OCI-LY3 (cell line): ENCODE data around the gene JAKMIP2.

Source experiments
- H2AFZ ChIP-seq: fragments of 200-600, 300-600 bp; shearing (Covaris generic); 2 replicates; pipeline ENCODE4 v1.6.0; 2014; ENCODE audit warnings: antibody characterized with exemption, low read depth, low read length
- H3K27ac ChIP-seq: fragments of 200-600, 300-600 bp; sonication (generic); 2 replicates; pipeline ENCODE4 v1.5.1; 2014; ENCODE audit warnings: mild to moderate bottlenecking, low read length, moderate library complexity, mixed read lengths
- H3K27me3 ChIP-seq: fragments of 200-600, 300-600 bp; sonication (generic); 2 replicates; pipeline ENCODE4 v1.6.1; 2014; ENCODE audit warnings: low read depth, low read length, mixed read lengths
- H3K36me3 ChIP-seq: fragments of 200-600, 300-600 bp; sonication (generic); replicated peaks from 2 replicates; pipeline ENCODE3; 2014; ENCODE audit warnings: low read depth, low read length, mixed read lengths
- H3K4me1 ChIP-seq: fragments of 300-600, 200-600 bp; sonication (generic); 2 replicates; pipeline ENCODE4 v1.6.1; 2014; ENCODE audit warnings: low read length, mixed read lengths
- H3K4me2 ChIP-seq: fragments of 200-600, 300-600 bp; sonication (generic); 2 replicates; pipeline ENCODE4 v1.6.1; 2014; ENCODE audit warnings: low read length, mixed read lengths
- H3K4me3 ChIP-seq: fragments of 300-600, 200-600 bp; sonication (generic); 2 replicates; pipeline ENCODE4 v1.5.1; 2014; ENCODE audit warnings: antibody characterized with exemption, mild to moderate bottlenecking, low read length, moderate library complexity
- H3K79me2 ChIP-seq: fragments of 300-600, 200-600 bp; shearing (Covaris generic); 2 replicates; pipeline ENCODE4 v1.6.1; 2014; ENCODE audit warnings: mild to moderate bottlenecking, low read length, mixed read lengths
- H3K9ac ChIP-seq: fragments of 300-600, 200-600 bp; shearing (Covaris generic); 2 replicates; pipeline ENCODE4 v1.6.0; 2014; ENCODE audit warnings: mild to moderate bottlenecking, low read length, moderate library complexity
- H3K9me3 ChIP-seq: fragments of 200-600, 300-600 bp; shearing (Covaris generic); 2 replicates; pipeline ENCODE4 v1.6.1; 2014; ENCODE audit warnings: low read length, mixed read lengths; ENCODE audit not compliant: insufficient read depth
- H4K20me1 ChIP-seq: fragments of 200-600, 300-600 bp; sonication (generic); 2 replicates; pipeline ENCODE4 v1.6.1; 2016; ENCODE audit warnings: low read length, mixed read lengths; ENCODE audit not compliant: insufficient read depth
- CTCF ChIP-seq: fragments of 200-600, 300-600 bp; sonication (generic); IDR thresholded peaks from 2 replicates; pipeline ENCODE4 v1.5.1; 2014; ENCODE audit warnings: antibody characterized with exemption, low read length, low read depth
- EZH2phosphoT487 ChIP-seq: fragments of 200-600 bp; shearing (Covaris generic); IDR thresholded peaks from 2 replicates; pipeline ENCODE4 v1.6.1; 2018; ENCODE audit warnings: antibody characterized with exemption, mixed run types, low read depth

JAKMIP2 gene

GRCh38 chr5:147670815-147671214 lies 111.7 kb downstream of the JAKMIP2 start:
- H3K79me2 ChIP-seq, result no peaks in the 10 kb centered on the region
- H3K27me3 ChIP-seq, result no peaks in the 10 kb centered on the region; the same call in 1 of the 2 replicates

GRCh38 chr5:147669169-147669869 lies 113.2 kb downstream of the JAKMIP2 start:
- TF ChIP-seq EZH2phosphoT487 (no peak), CTCF (no peak)
- no peaks in the 10 kb centered on the region for H3K9me3 ChIP-seq

More at GRCh38 chr5:147670815-147671214, 111.7 kb downstream of the JAKMIP2 start:
- Histone ChIP-seq H2AFZ (no peak overlapping the region), H4K20me1 (no peaks in the 10 kb centered on the region), H3K4me2 (no peak overlapping the region), H3K4me1 (no peaks in the 10 kb centered on the region), H3K36me3 (no peaks in the 10 kb centered on the region), H3K9me3 (no peaks in the 10 kb centered on the region), H3K9ac (no peak overlapping the region), H3K4me3 (no peak overlapping the region), H3K27ac (no peak overlapping the region)
- TF ChIP-seq CTCF (no peak), EZH2phosphoT487 (no peak)

GRCh38 chr5:147668385-147668784 lies 114.1 kb downstream of the JAKMIP2 start:
- H3K4me3 ChIP-seq, result no peak overlapping the region
- no peak overlapping the region for H3K9ac ChIP-seq
- H2AFZ ChIP-seq, result no peak overlapping the region
- no peaks in the 10 kb centered on the region for H3K27me3 ChIP-seq
- H3K4me1 ChIP-seq, result no peaks in the 10 kb centered on the region
- no peaks in the 10 kb centered on the region for H3K79me2 ChIP-seq
- no peak for TF ChIP-seq CTCF
- no peak for TF ChIP-seq EZH2phosphoT487
- no peaks in the 10 kb centered on the region for H3K9me3 ChIP-seq
- no peaks in the 10 kb centered on the region for H4K20me1 ChIP-seq
- H3K36me3 ChIP-seq, result no peaks in the 10 kb centered on the region
- no peak overlapping the region for H3K27ac ChIP-seq
- H3K4me2 ChIP-seq, result no peak overlapping the region

More at GRCh38 chr5:147669169-147669869, 113.2 kb downstream of the JAKMIP2 start:
- Histone ChIP-seq H3K27ac (no peak overlapping the region), H4K20me1 (no peaks in the 10 kb centered on the region), H3K79me2 (no peaks in the 10 kb centered on the region), H3K9ac (no peak overlapping the region), H3K4me1 (no peaks in the 10 kb centered on the region), H3K4me2 (no peak overlapping the region), H3K36me3 (no peaks in the 10 kb centered on the region), H2AFZ (no peak overlapping the region), H3K4me3 (no peak overlapping the region), H3K27me3 (no peaks in the 10 kb centered on the region; the same call in 1 of the 2 replicates)

DNA sequence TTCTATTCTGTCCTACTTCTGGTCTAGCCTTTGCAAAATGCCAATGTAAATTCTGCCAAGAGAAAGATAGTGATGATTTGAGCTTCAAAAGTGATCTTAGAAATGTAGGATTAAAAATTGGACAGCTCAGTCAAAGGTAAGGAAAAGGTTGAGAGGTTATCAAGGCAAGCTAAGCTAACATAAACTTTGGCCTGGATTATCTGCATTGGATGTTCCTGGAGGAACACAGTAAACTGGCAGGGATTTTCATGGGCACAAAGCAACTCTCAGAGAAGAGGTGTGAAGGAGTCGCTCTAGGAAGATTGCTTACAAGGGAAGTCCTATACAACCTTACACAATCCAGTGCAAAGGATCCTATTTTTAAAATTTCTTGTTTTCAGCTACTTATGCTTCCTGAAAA lies 115.2 kb downstream of the JAKMIP2 start:
- H4K20me1 ChIP-seq, result no peaks in the 10 kb centered on the region
- no peak overlapping the region for H3K9ac ChIP-seq
- H3K9me3 ChIP-seq, result no peaks in the 10 kb centered on the region
- no peak overlapping the region for H3K4me2 ChIP-seq
- TF ChIP-seq CTCF, result no peak
- no peak for TF ChIP-seq EZH2phosphoT487
- H3K27ac ChIP-seq, result no peak overlapping the region
- H3K4me3 ChIP-seq, result no peak overlapping the region
- no peaks in the 10 kb centered on the region for H3K36me3 ChIP-seq
- H3K79me2 ChIP-seq, result no peaks in the 10 kb centered on the region
- H3K27me3 ChIP-seq, result no peaks in the 10 kb centered on the region
- H3K4me1 ChIP-seq, result no peaks in the 10 kb centered on the region
- H2AFZ ChIP-seq, result no peak overlapping the region
